ENCODE data around the gene CRYL1.

The CRYL1 gene

GRCh38 chr13:20402881-20403280 lies 122.8 kb downstream of the CRYL1 start:
- DNase-seq (ENCODE audit: extremely low read depth in 1 of 2, low read depth in 1 of 2): no peak

DNA sequence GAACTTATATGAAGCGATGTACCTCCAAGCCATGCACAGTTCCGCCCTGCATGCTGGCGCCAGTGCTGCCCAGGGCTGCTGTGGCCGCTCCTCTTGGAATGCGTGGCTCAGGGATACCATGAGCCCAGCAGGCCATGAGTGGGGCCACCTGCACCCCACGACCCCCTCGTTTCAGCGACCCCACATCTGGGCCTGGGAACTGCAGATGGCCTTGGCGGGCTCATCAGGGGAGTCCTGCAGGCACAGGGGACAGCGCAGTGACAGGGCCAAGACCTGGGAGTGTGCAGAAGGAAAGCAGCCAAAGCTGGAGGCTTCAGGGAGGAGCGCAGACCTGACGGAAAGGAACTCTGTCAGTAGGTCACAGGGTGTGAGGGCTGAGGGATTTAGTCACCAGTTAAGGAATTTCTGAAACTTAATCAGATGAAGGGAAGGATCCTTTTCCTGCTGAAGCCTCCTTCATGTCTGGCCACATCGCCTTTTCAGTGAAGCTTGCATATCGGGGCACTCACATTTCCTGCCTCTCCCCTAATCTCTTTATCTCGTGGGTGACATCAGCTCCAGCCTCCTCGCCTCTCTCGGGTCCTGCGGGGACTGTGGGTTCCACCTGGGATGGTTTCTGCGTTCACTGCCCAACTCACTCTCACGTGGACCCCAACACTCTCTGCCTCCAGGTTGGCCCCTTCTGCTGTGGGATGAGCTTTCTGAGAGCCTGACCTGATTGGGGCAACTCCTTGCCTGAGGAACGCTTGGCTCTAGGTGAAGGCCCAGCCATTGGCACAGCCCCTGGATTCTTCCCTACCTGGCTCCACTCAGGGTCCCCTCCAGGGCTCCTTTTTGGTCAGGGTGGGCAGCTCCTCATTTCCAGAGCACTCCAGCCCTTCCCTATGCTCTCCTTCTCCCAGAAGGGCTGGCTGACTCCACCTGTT lies 123.5 kb downstream of the CRYL1 start:
- DNase-seq (ENCODE audit: extremely low read depth in 1 of 2, low read depth in 1 of 2): no peak

DNA sequence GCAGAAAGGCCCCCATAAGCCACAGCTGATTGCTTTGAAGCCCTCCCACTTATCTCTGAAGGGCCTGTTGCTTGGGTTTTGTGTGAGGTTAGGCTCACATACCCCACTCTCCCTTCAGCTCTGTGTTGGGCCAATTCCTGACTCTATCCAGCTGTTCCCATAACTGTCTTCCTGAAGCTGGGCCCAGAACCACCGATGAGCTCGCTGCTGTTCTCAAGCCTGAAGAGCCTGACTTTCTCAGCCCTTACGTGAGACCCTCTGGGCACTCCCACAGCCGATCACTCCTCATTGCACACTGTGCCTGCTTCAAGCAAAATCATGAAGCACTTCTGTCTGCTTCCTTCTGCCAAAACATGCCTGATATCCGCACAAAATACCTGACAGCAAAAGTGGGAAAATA lies 124.1 kb downstream of the CRYL1 start:
- no peak for DNase-seq (ENCODE audit: extremely low read depth in 1 of 2, low read depth in 1 of 2)

DNA sequence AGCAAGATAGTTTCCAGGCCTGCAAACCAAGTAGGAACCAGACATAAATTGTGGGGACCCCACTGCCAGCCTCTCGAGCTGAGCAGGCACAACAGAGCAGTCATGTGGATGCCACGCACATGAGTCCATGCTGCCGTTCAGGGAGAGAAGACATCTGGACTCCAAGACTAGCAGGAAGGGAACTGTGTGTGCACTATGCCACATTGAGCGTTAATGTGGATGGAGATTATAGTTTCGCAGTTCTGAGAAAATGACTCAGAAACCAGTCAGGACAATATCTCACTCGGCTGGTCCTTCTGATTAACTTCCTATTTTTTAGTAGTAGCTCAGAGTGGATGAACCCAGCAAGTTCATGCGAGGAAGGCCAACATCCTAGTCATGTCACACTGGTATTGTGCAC lies 124.9 kb downstream of the CRYL1 start:
- no peak for DNase-seq (ENCODE audit: extremely low read depth in 1 of 2, low read depth in 1 of 2)

DNA sequence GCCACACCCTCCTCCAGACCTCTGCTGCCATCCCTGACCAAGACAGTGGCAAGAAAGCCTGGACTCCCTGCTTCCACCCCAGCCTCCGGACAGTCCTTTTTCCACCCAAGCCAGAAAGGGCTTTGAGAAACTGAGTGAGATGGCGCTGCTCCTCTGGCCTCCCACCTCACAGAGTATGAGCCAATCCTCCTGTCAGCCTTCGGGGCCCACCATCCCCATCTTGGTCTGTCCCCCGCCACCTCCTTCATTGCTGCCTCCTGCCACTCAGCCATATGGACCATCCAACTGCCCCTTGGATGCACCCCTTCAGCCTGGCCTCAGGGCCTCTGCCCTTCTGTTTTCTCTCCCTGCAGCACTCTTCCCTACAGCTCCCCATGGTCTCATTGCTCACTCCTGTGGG lies 125.7 kb downstream of the CRYL1 start:
- DNase-seq (ENCODE audit: extremely low read depth in 1 of 2, low read depth in 1 of 2): no peak

DNA sequence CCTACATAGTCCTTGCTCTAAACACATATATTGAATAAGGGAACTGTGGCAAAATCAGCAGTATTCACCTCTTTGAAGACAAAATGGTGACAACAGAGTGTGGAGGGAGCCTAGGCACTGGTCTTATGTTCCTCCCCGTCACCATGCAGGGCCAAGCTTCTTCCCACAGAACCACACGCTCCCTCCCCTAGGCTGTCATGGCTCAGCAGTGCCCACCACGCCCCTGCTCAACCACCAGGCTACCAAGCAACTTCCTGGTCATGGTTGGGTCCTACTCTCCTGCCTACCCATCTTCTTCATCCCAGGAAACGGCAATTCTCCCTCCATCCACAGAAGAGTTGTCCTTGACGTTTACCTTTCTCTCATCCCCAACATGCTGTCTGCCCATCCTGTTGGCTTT lies 126.1 kb downstream of the CRYL1 start:
- no peak for DNase-seq (ENCODE audit: extremely low read depth in 1 of 2, low read depth in 1 of 2)

DNA sequence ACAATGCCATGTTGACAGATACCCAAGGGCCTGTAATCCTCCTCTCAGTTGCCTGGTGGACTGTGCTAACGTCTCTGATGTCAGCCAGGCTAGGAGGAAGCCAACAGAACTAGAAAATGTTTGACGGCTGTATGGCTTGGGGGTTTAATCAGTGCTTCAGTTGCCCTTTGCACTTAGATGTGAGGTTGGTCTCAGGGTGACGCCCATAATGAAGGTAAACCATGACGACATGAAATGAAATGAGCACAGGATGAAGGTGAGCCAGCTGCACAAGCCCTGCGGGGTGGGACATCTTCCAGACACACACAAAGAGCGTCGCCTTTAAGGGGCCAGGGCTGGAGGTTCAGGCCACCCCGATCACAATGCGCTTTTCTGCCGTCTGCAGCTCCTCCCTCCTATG lies 127.2 kb downstream of the CRYL1 start:
- DNase-seq (ENCODE audit: extremely low read depth in 1 of 2, low read depth in 1 of 2): no peak

DNA sequence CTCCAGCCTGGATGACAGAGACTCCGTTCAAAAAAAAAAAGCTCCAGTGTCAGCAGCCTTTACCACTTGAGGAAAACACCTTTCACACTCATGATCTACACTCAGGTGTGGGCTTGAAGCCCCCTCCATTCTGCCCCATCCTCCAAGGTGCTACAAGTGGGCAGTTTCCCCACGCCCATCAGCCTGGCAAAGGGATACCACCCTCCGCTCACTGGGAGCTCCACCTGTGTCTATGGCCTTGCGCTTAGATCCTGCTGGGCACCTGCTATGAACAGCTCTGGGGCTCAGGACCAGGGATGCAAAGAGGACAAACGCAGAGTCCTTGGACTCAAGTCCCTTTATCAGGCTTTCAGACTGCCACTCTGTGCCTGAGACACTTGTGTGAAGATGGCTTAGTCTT lies 127.8 kb downstream of the CRYL1 start:
- no peak for DNase-seq (ENCODE audit: extremely low read depth in 1 of 2, low read depth in 1 of 2)

DNA sequence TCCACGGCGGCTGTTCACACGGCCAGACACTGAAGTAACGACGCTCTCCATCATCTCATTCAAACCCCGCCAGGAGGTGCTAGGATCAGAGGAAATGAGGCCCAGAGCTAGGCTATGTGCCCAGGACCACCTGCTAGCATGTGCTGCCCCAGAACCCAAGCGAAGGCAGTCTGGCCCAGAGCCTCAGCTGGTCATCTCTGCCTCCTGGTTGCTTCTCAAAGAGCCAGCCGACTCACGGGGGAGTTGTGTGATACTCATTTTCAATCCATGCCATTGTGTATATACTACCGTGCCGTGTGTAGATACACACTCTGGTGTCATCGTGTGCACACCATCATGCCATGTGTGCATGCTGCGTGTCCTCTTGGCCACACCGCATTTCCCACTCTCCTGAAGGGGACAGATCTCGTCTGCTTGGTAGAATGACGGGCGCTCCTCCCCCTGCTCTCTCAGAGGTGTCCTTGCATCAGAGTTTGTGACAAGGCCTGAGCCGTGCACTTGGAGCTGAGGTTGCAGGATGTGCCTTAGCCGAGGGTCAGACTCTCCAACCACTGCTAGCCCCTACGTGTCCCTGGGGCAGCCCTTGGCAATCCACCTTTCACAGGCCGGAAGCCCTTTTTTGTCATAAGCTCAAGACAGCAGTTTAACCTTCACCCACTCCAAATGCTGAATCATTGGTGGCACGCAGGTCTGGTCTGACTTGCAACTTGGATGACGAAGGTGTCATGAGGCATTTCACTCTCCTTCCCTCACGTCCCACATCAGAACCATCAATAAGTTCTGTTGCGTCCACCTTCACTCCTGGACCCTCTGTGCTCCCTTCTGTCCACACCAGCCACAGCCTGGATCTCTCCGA lies 130.4 kb downstream of the CRYL1 start:
- DNase-seq (ENCODE audit: extremely low read depth in 1 of 2, low read depth in 1 of 2): no peak

DNA sequence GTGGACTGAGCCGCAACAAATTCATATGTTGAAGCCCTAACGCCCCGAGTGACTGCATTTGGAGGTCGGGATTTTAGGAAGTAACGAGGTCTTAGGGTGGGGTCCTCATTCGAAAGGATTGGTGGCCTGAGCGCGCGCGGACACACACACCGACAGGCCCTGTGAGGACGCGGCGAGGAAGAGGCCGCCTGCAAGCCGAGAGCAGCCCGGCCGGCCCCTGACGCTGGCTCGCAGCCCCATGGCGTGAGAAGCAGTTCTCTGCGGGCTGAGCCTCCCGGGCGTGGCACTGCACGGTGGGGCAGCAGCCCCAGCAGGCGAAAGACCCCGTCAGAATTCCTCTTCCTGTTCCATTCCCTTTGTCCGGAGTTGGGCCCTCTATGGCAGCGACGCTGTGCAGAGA lies 131.2 kb downstream of the CRYL1 start:
- no peak for DNase-seq (ENCODE audit: extremely low read depth in 1 of 2, low read depth in 1 of 2)

- no peak for DNase-seq (ENCODE audit: extremely low read depth in 1 of 2, low read depth in 1 of 2)
These were observed 131.5 kb downstream of the CRYL1 start for GRCh38 chr13:20394169-20394501.

GRCh38 chr13:20393273-20394168 lies 132.1 kb downstream of the CRYL1 start:
- DNase-seq (ENCODE audit: extremely low read depth in 1 of 2, low read depth in 1 of 2): no peak

DNA sequence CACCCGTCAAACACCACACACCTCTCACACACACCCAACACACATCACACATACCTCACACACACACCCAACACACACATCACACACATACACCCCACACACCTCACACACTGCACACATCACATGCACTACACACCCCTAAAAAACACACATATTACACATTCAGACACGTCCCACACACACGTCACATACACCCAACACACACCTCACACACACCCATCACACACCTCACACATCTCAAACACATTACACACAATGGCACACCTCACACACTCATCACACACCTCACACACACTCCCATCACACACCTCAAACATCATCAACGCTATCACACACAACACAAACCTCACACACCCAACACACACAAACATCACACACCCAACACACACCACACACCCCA lies 133.1 kb downstream of the CRYL1 start:
- no peak for DNase-seq (ENCODE audit: extremely low read depth in 1 of 2, low read depth in 1 of 2)

DNA sequence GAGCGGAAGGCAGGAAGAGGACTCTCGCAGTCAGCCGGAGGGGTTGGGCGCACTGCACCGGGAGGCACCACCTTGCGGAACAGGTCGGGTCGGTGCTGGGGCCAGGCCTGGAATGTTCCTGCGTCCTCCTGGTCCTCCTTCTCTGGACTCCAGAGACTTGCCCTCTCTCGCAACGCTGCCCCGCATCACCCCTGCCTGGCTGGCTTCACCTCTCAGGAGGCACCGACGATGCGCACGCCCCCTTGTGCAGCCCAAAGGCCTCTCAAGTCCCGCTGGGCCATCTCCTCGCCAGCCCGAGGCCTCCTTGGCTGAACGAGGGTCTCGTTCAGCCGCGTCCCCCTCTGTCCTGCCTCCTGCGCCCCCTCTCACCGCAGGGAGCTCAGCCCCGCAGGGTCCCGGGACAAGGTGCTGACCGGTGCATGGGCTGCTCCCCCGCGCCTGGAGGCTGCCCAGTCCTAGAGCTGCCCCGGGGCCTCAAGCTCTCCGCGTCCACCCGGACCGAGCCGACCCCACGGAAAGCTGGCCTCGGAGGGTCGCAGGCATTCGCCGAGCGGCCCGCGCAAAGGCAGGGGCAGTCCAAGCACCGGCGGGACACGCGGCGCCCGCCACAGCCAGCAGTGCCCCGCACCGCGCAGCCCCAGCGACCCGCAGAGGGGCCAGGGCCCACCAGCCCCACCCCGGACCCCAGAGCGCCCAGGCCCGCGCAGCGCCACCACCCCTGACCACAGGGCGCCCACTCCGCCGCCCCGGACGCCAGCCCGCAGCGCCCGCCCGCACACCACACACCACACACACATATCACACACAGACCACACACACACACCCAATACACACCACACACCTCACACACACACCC lies 133.8 kb downstream of the CRYL1 start:
- DNase-seq (ENCODE audit: extremely low read depth in 1 of 2, low read depth in 1 of 2): no peak

- DNase-seq (ENCODE audit: extremely low read depth in 1 of 2, low read depth in 1 of 2): no peak
These were observed 135.0 kb downstream of the CRYL1 start for GRCh38 chr13:20390526-20391175.

- DNase-seq (ENCODE audit: extremely low read depth in 1 of 2, low read depth in 1 of 2): no peak
These were observed 135.7 kb downstream of the CRYL1 start for GRCh38 chr13:20389696-20390525.

DNA sequence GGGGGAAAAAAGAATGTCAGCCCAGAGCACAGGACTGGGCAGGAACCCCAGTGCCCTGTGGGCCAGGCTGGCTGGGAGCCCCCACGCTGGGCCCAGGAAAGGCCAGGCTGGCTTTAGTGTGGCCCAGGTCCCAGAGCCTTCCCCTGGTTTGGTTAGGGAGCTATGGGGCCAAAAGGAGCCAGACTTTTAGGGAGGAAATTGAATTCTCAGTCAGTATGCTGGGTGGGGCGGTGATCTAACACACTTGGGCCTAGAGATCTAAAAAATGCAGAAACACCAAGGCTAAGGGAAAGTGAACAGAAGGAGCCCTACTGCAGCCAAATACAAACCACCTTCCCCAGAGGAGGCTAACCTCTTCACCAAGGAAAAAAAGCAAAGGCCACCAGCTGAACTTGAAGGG lies 137.5 kb downstream of the CRYL1 start:
- no peak for DNase-seq (ENCODE audit: extremely low read depth in 1 of 2, low read depth in 1 of 2)

- no peak for DNase-seq (ENCODE audit: extremely low read depth in 1 of 2, low read depth in 1 of 2)
These were observed 138.2 kb downstream of the CRYL1 start for GRCh38 chr13:20387441-20387971.

GRCh38 chr13:20387006-20387405 lies 138.7 kb downstream of the CRYL1 start:
- no peak for DNase-seq (ENCODE audit: extremely low read depth in 1 of 2, low read depth in 1 of 2)
